ENCODE measurements around the gene ATF7. TPM values are rescaled to one million over a fixed set of nuclear protein-coding genes. Genes with fewer than 3 reads are reported as not detected.

ATF7 gene
- total RNA-seq, 1 donor from 2014 or later = 12.7 TPM

GRCh38 chr12:53532021-53532420, 94.2 kb downstream of the ATF7 start:
- Mint-ChIP-seq H3K9me3 (no peaks in the 10 kb centered on the region), H3K27ac (no peak overlapping the region), H3K4me1 (no peaks in the 10 kb centered on the region), H3K27me3 (ENCODE audit: insufficient read depth, low read depth) (no peaks in the 10 kb centered on the region), H3K4me3 (no peak overlapping the region), H3K36me3 (peaks cover 32% of the 10 kb centered on the region)
- Histone ChIP-seq H2AFZ (replicated peaks) (no peak overlapping the region), H3K27ac (no peak overlapping the region), H4K20me1 (ENCODE audit: low read depth) (no peaks in the 10 kb centered on the region), H3K9me3 (ENCODE audit: low read depth) (no peaks in the 10 kb centered on the region), H3K4me1 (no peaks in the 10 kb centered on the region), H3K9ac (no peak overlapping the region), H3K4me3 (no peak overlapping the region), H3K4me2 (no peak overlapping the region), H3K36me3 (peaks cover 11% of the 10 kb centered on the region), H3F3A (ENCODE audit: low read depth) (no peaks in the 10 kb centered on the region), H3K79me2 (ENCODE audit: low read depth) (no peaks in the 10 kb centered on the region), H3K27me3 (no peaks in the 10 kb centered on the region)
- DNase-seq (ENCODE audit: low spot score) = no peak
- no peak for TF ChIP-seq EZH2phosphoT487 (IDR thresholded peaks at IDR 0.05)
- TF ChIP-seq EZH2 (IDR thresholded peaks at IDR 0.05) = no peak
- no peak for TF ChIP-seq CTCF (IDR thresholded peaks at IDR 0.05)

- no peaks in the 10 kb centered on the region for H3K4me1 Mint-ChIP-seq
These were observed 95.3 kb downstream of the ATF7 start for GRCh38 chr12:53530920-53531319.

GRCh38 chr12:53530061-53530460, 96.1 kb downstream of the ATF7 start:
- Histone ChIP-seq H3K27ac (no peak overlapping the region), H3K4me2 (no peak overlapping the region), H4K20me1 (ENCODE audit: low read depth) (no peaks in the 10 kb centered on the region), H3K79me2 (ENCODE audit: low read depth) (no peaks in the 10 kb centered on the region), H3F3A (ENCODE audit: low read depth) (no peaks in the 10 kb centered on the region), H3K9me3 (ENCODE audit: low read depth) (no peaks in the 10 kb centered on the region), H3K36me3 (peaks cover 8% of the 10 kb centered on the region), H3K9ac (no peak overlapping the region), H3K4me3 (no peak overlapping the region), H3K4me1 (no peaks in the 10 kb centered on the region), H2AFZ (replicated peaks) (no peak overlapping the region), H3K27me3 (no peaks in the 10 kb centered on the region)
- H3K27ac Mint-ChIP-seq = no peak overlapping the region
- H3K9me3 Mint-ChIP-seq = no peaks in the 10 kb centered on the region
- H3K4me1 Mint-ChIP-seq = no peaks in the 10 kb centered on the region
- no peak overlapping the region for H3K4me3 Mint-ChIP-seq
- H3K27me3 Mint-ChIP-seq (ENCODE audit: insufficient read depth, low read depth) = no peaks in the 10 kb centered on the region
- TF ChIP-seq EZH2phosphoT487 (IDR thresholded peaks at IDR 0.05) = no peak
- TF ChIP-seq EZH2 (IDR thresholded peaks at IDR 0.05) = no peak
- TF ChIP-seq CTCF (IDR thresholded peaks at IDR 0.05) = no peak
- no peak for DNase-seq (ENCODE audit: low spot score)
- peaks cover 27% of the 10 kb centered on the region for H3K36me3 Mint-ChIP-seq

More at GRCh38 chr12:53530920-53531319, 95.3 kb downstream of the ATF7 start:
- H3K4me3 Mint-ChIP-seq = no peak overlapping the region
- H3K9me3 Mint-ChIP-seq = no peaks in the 10 kb centered on the region
- no peak for DNase-seq (ENCODE audit: low spot score)
- Histone ChIP-seq H4K20me1 (ENCODE audit: low read depth) (no peaks in the 10 kb centered on the region), H3K27me3 (no peaks in the 10 kb centered on the region), H3K9ac (no peak overlapping the region), H2AFZ (replicated peaks) (no peak overlapping the region), H3K4me3 (no peak overlapping the region), H3K36me3 (peaks cover 11% of the 10 kb centered on the region), H3K4me2 (no peak overlapping the region), H3K27ac (no peak overlapping the region), H3F3A (ENCODE audit: low read depth) (no peaks in the 10 kb centered on the region), H3K4me1 (no peaks in the 10 kb centered on the region), H3K9me3 (ENCODE audit: low read depth) (no peaks in the 10 kb centered on the region), H3K79me2 (ENCODE audit: low read depth) (no peaks in the 10 kb centered on the region)
- H3K27ac Mint-ChIP-seq = no peak overlapping the region
- peaks cover 34% of the 10 kb centered on the region for H3K36me3 Mint-ChIP-seq
- H3K27me3 Mint-ChIP-seq (ENCODE audit: insufficient read depth, low read depth) = no peaks in the 10 kb centered on the region
- no peak for TF ChIP-seq EZH2phosphoT487 (IDR thresholded peaks at IDR 0.05)
- no peak for TF ChIP-seq CTCF (IDR thresholded peaks at IDR 0.05)
- TF ChIP-seq EZH2 (IDR thresholded peaks at IDR 0.05) = no peak

Measured in neural progenitor cell (in vitro differentiated cells).